ENCODE results near the gene OCEL1.

The OCEL1 gene

DNA sequence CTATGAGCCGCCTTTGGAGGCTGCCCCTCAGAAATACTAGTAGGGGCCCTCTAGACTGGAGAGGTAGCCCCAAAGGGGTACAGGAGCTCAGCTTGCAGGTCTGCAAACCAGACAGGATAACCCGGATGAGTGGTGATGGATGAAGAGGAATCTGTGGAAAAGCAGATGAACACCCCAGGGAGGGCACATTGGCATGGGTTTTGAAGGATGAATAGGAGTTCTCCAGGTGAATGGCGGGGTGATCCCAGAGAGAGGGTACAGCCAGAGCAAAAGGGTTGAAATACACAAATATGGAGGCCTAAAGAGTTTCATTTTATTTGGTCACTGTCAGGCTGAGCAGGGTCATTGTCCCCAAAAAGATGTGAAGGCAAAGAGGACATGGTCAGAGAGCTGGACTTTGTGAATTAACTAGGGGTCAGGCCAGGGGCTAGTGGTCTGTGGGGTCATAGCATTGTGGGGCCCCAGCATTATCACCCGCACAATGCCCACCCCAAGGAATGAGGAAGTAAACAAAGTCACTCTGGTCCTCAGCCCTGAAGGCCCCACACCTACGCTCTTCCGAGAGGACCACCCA is 14.9 kb downstream of the OCEL1 start:
- DNase-seq (ENCODE audit: low read depth): no peak

GRCh38 chr19:17242431-17243208 is 16.6 kb downstream of the OCEL1 start:
- no peak for DNase-seq (ENCODE audit: low read depth)

DNA sequence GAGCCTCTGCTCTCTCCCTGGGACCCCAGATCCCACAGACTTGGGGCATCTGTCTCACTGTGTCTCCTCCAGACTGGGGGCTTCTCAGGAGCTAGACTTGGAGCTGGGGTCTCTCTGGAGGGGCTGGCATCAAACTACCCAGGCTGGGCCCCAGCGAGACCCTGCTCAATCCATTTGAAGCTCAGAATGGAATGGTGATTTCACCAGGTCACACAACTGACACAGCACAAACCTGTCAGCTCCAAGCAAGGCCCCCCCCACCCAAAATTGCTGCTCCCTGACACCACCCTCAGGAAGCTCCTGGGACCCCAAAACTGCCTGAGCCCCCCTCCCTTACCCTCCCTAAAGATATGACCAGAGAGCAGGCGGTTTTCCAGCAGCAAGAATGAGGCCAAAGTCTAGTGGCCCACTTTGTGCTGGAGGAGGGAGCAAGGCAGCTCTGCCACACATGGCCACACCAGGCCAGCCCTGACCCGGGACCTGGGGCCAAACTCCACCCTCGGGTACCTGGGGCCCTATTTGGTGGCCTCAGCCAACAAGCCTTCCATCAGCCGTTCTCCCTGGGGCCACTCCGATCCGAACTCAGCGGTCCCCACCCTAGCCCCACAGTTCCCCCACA is 17.3 kb downstream of the OCEL1 start:
- DNase-seq (ENCODE audit: low read depth): no peak

DNA sequence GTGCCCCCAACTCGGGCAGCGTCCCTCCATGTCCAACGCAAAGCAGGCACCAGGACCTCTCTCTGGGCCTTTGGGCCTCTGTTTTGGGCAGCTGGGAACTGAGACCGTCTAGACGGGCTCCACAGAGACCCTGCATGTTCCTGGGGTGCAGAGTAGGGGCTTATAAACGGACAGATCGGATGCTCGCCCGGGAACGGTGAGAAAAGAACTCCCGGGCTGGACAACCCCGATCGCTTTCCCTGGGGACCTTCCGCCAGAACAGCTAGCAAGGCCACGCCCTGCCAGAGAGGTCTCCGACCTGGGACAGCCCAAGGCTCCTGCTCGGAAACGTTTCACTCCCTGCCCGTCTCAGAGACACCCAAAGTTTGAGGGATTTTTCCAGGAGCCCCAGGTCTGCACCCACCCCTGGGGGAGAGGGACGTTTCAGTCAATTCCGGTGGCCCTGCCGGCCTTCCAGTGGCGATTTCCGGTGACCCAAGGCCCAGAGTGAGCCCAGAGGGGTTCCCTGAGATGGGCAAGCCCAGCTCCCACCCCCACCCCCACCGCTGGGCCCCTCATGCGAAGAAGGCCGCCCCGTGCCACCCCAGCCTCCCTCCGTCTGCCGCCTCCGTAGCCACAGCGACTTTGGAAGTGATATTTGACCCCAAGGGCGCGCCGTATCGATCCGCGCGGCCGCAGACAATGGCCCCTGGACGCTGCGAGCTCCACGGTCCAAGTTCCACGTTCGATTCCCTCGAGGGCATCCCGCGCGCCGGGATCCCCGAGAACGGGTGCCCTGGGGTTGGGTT is 18.0 kb downstream of the OCEL1 start:
- no peak for DNase-seq (ENCODE audit: low read depth)

- DNase-seq (ENCODE audit: low read depth): no peak
Observed at GRCh38 chr19:17244618-17245534, 18.9 kb downstream of the OCEL1 start.

DNA sequence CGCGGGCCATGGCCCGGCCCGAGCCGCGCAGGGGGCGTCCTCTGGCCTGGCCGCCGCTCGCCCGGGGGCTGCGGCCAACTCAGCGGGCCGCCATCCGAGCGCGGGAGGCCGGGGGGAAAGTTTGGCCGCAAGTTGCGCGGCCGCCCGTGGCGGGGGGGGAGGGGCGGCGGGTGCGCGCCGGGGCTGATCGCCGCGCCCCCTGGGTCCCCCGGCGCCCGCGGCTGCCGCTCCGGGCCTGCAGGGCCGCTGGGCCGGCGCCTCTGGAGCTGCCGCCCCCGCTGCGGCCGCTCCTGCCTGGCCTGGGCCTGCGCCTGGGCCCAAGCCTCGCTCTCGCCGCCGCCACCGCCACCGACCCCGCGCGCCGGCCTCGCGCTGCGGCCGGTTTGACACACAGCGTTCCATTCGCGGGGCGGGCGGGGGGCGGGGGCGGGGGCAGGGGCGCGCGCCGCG is 19.5 kb downstream of the OCEL1 start, which contains the start of gene NR2F6:
TSS of gene NR2F6 (minus strand) at position 385 of the 450 bp plus-strand sequence. CDS start 699 bp downstream, outside the sequence.
- no peak for DNase-seq (ENCODE audit: low read depth)

GRCh38 chr19:17246681-17247425 is 20.8 kb downstream of the OCEL1 start:
- DNase-seq (ENCODE audit: low read depth): no peak

- no peak for DNase-seq (ENCODE audit: low read depth)
Observed at GRCh38 chr19:17248011-17248776, 22.2 kb downstream of the OCEL1 start.

- no peak for DNase-seq (ENCODE audit: low read depth)
Observed at GRCh38 chr19:17249887-17250548, 24.0 kb downstream of the OCEL1 start.

DNA sequence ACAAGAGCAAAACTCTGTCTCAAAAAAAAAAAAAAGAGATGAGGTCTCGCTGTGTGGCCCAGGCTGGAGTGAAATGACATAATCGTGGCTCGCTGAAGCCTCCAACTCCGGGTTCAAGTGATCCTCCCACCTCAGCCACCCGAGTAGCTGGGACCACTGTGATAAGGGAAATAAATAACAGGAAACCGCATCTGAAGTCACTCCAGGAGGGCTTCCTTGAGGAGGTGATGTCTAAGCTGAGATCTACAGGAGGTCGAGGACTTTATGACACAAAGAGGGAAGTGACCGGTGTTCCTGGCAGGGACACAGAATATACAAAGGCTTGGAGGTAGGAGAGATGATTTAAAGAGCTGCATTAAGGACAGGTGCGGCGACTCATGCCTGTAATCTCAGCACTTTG is 28.6 kb downstream of the OCEL1 start:
- no peak for DNase-seq (ENCODE audit: low read depth)

- DNase-seq (ENCODE audit: low read depth): no peak
Observed at GRCh38 chr19:17255150-17255621, 29.2 kb downstream of the OCEL1 start.

- DNase-seq (ENCODE audit: low read depth): no peak
Observed at GRCh38 chr19:17256130-17256529, 30.1 kb downstream of the OCEL1 start.

DNA sequence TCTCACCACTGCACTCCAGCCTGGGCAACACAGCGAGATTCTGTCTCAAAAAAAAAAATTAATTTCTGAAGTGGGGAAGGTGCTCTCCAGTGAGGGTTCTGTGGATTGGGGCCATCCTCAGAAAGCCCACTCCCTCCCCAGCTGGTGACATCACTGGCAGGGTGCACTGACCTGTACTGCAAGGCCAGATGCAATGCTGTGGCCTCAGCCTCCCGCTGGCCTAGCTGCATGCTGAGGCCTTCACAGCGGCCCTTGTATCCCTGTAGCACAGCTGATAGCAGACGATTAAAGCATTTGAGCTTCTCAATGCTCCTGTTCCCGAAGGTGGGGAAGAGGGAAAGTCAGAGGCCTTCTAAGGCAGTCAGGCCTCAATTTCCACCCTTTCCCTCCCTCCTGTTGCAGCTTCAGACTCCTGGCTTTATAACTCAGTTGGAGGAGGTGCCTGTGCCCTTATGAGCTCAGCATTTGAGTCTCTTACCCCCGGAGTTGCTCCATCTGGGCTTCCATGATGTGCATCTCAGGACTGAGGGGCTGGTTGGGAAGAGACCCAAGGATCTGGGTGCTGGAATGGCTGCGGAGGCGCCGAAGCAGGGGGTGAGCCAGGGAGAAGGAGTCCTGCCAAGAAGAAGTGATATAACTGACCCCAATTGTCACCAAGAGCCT is 33.2 kb downstream of the OCEL1 start:
- DNase-seq (ENCODE audit: low read depth): no peak

GRCh38 chr19:17259934-17260333 is 33.9 kb downstream of the OCEL1 start:
- DNase-seq (ENCODE audit: low read depth): no peak

DNA sequence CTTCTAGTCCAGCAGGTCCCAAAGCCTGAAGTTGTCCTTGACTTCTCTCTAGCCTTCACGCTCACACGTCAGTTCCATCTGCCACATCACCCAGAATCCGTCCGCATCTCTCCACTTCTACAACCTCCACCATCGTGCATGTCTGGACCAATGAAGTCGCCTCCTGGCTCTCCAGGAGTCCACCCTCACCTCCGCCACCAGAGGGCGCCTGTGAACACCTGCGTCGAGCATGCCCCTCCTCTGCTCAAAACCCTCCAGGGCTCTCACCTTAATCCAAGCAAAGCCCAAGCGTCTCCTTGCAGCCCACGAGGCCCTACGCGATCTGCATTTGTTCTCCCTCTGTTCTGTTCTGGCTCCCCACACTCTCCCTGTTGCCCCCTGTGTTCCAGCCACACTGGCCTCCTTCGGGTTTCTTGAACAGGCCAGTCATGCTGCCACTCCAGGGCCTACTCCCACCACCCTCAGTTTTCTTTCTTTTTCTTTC is 34.9 kb downstream of the OCEL1 start:
- DNase-seq (ENCODE audit: low read depth): peak; percentile 85

GRCh38 chr19:17262557-17262956 is 36.5 kb downstream of the OCEL1 start:
- no peak for DNase-seq (ENCODE audit: low read depth)

DNA sequence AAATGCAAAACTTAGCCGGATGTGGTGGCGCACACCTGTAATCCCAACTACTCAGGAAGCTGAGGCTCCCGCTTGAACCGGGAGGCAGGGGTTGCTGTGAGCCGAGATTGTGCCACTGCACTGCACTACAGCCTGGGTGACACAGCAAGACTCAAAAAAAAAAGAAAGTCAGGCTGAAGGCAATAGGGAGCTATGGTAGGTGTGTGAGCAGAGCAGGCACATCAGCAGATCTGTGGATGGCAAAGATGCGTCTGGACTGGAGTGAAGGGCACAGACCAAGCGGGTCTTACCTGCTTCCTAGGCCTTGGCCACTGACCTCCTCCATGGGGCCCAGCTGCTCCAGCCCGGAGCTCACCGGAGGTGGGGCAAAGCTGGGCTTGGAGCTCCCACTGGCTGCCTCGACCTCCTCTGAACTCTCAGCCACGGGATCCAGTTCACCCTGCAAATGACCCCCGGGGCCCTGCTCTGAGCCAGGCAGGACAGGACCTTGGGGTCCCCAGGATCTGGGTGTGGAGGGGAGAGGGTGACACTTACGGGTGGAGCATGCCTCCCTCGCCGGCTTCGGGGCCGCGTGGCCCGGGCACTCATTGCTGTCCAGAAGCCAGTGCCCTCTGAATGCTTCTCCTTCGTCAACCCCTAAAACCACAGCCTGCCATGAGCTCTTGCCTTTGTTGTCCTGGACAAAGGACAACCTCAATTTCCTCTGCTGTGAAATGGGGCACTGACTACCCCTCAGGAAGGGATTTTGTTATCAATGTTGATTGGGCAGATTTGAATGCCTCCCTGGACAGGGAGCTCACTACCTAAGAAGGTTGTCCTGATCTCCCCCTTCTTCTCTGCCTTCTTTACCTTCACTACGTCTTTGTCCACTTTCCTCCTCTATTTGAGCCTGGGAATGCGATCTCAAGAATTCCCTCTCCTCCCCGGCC is 38.0 kb downstream of the OCEL1 start:
- no peak for DNase-seq (ENCODE audit: low read depth)

Measured in activated T-cell treated with anti-CD3 and anti-CD28 coated beads for 48 hours (primary cell).